DMS114 treated with DMSO at 0.1 percent for 48 hours (cell line): ENCODE measurements around the gene FLNB.
"Not testable (repeated sequence)": the region's sequence is repeated elsewhere in the genome, so short reads cannot be mapped to it uniquely, and the experiment has no call there.

Source experiments
- DNase-seq: peaks from one replicate; lab custom pipeline; 2025; ENCODE audit not compliant: unreplicated experiment; lab: John Stamatoyannopoulos, UW

Gene FLNB

DNA sequence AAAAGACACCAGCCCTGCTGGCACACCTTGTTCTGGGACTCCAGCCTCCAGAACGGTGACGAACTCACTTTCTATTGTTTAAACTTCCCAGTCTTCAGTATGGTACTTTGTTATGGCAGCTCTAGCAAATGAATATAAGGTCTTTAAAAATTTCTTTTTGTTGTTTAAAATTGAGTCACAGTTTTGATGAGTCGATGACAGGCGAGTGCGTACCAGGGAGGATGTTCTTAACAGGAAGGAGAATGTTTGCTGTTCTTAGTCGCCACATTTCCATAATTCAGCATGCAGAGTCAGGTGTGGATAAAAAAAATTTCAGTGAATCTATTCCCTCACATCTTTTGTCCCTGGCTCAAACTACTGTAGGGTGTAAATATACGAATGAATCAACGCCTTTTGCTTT, 190.1 kb downstream of the FLNB start:
- no peak for DNase-seq

DNA sequence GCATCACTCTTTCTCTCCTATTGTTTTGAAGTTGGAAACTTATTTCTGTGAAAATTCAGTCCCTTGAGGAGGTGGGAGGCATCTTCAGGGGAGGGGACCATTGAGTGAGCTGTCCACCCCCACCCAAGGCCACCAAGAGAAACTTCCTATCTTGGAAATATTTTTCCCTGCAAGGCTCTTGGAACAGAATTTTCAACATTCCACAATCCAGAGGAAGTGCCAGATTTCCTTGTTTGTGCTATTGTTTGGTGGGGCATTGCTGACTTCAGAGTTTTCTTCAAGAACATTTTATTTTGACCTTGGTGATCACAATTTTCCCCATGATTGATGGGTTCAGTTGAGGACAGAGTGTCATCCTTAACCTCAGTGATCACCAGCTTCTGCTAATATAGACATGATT, 190.6 kb downstream of the FLNB start:
- DNase-seq, result no peak

DNA sequence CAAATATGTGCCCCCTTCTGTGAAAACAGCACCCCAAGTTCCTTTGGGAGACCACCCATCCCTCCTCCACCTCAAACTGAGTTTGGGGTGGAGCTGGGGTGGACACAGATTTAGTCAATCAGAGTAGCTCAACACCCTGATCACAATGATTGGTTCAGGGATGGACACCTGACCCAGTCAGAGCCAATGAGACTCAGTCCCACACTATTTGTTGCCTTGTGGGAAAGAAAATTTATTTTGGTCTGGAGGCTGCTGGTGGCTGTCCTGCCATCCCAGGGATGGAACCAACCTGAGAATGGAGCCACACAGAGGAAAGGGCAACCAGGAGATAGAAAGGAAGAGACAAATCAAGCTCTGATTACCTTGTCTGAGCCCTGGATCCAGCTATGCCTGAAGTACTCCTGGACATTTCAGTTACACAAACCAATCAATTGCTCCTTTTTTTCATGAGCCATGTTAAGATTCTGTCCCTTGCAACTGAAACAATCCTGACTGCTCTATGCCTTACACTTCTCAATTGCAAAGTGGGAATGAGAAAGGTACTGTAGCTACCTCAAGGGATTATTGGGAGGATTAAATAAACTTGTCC, 192.0 kb downstream of the FLNB start:
- no peak for DNase-seq

DNA sequence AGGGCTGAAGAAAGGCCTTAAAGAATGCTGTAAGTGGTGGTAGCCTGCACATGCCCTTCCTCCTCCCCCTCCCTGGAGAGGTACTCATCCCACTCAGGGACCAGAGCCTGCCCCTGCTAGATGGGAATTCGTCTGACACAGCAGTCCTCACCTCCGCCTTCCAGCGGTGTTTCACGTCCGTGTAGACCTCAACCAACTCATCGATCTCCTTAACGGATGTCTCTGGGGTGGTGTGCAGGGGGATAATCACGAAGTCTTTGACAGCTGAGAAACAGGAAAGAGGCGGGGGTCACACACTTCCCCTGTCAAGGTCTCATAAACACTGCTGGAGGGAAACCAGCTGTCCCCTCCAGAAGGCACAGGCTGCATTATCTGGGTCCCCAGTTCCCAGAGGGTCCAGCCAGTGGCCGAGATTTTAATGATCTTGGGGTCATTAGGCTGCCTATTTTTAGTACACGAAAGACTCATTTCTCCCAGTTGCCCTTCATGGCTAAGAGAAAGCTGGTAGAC, 192.7 kb downstream of the FLNB start:
- no peak for DNase-seq

DNA sequence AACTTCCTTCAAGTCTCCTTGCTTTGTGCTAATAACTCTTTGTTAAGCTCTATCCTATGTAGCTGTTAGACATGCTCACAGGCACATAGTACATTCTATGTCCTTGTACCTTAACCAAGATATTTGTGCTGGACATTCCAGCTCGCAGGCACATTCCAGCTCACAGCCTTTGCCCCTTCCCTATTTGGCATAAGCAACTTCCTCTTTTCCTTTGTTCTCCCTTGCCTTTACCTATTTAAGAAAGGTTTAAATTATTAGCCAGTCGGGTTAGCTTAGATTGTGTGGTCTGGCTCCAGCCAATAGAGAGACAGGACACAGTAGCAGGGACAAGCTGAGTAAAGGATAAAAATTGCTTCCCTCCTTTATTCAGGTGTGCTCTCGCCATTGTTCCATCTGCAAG, 193.2 kb downstream of the FLNB start:
- DNase-seq, result not testable (repeated sequence)

DNA sequence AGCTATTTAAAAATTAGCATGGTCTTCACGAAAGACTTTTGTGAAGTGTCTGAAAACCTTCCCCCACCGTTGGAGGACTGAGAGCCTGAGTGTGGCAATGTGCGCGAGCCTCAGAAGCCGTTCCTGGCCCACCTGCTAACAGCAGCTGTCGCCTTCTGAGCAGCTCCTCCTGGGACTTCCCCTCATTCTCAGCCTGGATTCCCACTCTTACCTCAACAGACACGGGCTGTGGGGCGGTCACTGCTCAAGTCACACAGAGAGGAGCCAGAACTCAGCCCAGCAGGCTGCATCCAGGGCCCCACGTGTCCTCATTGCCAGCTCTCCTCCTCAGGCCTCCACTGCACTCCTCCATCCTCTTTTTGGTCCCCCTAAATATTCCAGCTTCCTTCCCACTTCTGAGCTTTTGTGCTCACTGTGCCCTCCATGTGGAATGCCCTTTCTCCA, 194.7 kb downstream of the FLNB start:
- DNase-seq, result no peak

DNA sequence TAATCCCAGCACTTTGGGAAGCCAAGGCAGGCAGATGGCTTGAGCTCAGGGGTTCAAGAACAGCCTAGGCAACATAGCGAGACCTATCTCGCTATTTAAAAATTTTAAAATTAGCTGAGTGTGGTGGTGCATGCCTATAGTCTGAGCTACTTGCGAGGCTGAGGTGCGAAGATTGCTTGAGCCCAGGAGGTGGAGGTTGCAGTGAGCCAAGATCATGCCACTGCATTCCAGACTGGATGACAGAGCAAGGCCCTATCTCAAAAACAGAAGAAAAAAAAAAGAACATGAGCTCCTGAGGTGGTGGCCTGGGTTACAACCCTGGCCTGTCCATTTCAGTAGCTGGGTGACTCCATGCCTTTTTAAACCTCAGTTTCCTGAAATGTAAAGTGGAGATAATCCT, 195.3 kb downstream of the FLNB start:
- DNase-seq, result no peak

DNA sequence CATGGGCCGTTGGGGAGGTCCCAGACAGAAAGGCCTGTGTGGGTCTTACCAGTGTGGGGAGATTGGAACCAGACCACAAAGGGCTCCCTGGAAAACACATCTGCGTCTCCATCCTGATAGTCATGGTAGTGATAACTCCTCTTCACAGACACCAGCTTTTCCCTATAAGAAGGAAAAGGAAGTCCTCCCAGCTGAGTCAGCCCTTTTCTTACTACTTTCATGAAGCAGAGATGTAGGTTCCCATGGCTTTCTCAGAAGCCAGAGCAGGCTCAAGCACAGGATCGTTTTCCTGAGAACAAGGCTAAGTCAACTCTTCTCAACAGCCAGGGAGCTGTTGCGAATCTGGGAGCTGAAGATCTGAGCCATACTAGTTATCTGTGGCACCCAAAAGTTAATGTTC, 196.5 kb downstream of the FLNB start:
- no peak for DNase-seq

DNA sequence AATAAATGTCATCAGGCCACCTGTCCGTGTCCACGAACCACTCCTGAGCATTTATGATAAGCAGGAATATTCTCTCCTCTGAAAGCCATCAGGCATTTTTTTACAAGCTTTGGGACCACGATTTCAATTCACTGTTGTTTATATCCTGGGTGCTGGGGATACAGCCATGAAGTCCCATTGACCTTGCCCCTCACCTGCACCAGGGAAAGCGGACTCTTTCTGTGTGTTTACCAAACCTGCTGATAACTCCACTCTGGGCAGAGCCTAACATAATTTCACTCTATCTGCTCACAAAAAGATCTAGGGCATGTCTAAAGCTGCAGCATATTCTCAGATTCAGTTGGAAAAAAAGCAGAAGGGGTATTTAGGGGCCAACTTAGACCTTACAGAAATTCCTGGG, 197.8 kb downstream of the FLNB start:
- no peak for DNase-seq

DNA sequence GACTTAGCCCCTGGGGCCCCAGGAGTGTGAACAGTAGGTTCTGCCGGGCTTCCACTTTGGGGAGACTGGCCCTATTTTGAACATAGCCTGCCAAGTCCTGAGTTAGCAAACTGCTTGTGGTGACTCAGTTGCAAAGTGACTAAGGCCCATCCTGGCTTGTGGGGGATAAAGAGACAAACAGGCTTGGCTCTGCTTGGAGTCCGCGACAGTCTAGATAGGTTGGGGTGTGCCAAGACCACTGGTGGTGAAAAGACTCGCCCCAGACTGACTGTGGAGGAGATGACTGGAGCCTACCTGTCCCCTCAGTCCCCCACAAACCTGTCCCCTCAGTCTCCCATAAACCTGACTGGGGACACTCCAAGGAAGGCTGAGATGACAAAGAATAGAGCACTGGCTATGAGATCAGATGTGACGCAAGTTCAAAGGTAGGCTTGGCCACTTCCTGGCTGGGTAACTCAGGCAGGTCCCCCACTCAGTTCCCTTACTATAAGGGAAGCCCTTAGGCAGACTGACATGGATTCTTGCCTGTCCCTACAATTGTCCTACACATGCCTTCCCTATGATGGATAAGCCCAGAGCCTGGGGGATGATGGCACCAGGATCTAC, 198.3 kb downstream of the FLNB start:
- DNase-seq, result no peak

DNA sequence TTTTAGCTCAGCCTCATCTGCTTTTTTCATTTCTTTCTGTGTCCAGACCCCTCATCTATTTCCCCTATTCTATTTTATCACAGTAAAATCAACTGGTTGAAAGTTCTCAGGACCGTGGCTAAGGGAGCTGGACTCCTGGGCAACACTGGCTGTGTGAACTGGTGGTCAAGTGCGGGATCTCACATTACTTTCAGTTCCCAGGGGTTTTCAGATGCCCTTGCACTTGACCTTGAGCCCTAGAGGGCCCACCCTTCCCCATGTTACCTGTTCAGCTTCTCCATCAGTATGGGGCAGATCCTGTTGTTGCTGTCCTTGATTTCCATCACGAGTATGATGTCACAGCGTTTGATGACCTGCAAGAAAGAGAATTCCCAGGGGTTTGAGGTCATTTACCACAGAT, 199.7 kb downstream of the FLNB start:
- DNase-seq, result no peak

DNA sequence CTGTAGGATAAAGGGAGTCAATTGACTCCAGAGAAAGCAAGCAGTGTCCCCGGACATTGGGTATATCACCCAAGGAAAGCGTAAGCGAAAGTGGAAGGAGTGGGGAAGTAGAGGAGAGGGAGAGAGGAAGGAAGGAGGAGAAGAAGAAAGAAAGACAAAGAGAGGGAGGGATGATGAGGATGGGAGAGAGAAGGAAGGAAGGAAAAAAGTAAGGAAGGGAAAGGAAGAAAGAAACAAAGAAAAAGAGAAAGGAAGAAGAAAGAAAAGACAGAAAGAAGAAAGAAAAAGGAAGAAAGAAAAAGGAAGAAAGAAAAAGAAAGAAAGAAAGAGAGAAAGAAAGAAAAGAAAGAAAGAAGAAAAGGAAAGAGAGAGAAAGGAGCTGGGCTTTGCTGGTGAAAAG, 201.7 kb downstream of the FLNB start:
- DNase-seq, result no peak

DNA sequence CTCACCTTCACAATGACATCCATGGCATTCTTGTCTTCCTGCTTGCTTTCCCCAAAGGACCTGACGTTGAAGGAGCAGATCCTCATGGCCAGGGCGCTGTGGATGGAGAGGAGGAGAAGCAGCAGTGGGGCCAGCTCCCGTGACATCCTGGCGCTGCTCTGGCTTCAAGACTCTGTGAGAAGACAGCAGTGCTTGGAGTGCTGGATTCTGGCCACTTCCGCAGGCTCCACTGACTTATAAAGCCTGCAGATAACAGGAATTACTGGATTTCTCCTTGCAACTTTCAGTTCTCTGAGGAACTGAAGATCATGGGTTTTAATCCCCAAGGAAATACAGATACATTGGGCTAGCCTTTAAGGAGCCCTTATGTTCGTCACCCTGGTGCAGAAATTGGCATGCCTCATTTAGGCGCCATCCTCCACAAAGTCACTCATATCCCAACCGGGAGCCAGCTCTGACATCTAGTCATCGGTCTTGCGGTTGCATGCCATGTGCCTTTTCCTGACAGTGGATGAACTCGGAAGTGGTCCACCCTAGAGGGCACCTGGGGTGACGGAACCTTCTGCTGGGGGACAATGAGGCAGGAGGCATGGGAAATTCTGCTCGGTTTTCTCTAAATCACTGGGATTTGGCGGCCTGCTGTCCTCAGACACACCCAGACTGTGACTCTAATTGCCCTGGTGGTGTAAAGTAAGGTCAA, 202.7 kb downstream of the FLNB start, which contains the start of gene DNASE1L3:
Gene DNASE1L3, minus strand, starts transcription at position 212 of the 700 bp plus-strand sequence. Its CDS starts 66 bp downstream, at position 146.
- no peak for DNase-seq

DNA sequence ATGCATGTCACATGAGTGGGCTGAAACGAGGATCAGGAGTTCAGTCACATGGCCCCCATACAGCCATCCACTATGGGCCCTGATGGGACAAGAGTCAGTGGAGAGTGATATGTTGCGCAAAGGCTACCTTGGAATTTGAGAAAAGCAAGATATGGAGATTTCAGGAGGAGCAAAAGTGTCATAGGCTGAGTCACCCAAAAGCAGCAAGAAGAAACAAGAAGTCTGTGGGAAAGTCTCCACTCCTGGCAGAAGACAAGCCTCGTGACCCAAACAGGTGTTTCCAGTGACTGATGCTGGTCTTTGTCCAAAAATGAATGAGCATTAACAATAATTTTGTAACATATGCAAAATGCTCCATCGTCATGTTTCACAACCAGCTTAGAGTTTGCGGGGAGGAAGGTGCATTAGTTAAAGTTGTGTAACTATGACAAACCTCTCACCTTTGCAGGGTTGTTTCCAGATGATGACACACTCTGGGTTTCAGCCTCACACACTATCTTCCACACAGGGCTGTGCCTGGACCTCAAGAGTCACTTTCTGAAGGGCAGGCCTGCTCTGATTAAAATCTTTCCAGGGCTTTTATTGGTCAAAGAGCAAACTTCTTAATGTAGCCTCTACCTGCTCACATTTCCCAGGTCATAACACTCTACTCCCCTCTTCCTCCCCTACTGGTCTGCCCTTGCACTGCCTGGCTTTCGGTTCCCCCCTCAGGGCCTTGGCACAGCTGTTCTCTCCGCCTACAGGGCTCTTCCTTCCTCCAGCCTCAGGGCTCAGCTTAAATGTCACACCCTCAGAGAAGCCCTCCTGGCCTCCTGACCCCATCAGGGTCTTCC, 206.5 kb downstream of the FLNB start:
- no peak for DNase-seq

DNA sequence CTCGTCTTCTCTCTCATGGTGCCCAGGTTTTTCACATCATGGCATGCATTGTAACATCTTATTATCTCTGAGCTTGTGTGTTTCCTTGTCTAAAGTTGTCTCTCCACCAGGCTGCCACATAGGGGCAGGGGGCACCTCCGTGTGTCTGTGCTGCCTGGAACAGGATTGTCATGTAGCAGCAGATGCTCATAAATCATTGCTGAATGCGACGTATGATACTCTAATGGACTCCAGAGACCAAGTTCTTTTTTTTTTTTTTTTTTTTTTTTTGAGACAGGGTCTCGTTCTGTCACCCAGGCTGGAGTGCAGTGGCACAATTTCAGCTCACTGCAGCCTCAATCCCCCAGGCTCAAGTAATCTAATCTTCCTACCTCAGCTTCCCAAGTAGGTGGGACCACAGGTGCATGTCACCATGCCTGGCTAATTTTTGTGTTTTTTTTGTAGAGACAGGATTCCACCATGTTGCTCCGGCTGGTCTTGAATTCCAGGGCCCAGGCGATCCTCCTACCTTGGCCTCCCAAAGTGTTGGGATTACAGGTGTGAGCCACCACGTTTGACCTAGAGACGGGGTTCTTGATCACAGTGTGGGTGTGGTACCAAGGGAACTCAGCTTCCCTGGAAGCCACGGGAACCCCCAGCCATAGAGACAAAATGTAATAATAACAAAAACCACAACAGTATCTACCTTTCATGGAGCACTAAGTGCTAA, 207.2 kb downstream of the FLNB start:
- DNase-seq, result no peak

DNA sequence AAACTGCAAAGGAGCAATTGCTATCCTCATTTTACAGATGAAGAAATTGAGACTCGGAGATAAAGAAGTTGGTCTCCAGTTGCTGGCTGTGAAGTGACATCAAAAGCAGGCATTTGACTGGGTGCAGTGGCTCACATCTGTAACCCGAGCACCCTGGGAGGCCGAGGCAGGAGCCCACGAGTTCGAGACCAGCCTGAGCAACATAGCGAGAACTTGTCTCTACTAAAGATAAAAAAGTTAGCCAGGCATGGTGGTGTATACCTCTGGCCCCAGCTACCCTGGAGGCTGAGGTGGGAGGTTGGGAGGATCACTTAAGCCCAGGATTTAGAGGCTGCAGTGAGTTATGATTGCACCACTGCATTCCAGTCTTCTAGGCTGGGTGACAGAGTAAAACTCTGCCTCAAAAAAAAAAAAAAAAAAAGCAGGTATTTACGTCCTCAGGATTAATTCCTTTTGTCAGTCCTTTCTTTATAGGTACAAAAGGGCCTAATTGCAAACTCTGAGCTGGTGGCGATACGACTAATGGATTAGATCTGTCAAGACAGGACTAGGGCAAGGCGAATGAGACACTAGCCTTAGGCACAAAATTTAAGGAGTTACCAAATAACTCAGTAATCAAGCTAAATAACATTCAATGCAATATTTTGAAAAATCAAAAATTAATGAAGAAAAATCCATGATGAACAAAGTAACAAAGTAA, 208.4 kb downstream of the FLNB start:
- DNase-seq, result no peak

DNA sequence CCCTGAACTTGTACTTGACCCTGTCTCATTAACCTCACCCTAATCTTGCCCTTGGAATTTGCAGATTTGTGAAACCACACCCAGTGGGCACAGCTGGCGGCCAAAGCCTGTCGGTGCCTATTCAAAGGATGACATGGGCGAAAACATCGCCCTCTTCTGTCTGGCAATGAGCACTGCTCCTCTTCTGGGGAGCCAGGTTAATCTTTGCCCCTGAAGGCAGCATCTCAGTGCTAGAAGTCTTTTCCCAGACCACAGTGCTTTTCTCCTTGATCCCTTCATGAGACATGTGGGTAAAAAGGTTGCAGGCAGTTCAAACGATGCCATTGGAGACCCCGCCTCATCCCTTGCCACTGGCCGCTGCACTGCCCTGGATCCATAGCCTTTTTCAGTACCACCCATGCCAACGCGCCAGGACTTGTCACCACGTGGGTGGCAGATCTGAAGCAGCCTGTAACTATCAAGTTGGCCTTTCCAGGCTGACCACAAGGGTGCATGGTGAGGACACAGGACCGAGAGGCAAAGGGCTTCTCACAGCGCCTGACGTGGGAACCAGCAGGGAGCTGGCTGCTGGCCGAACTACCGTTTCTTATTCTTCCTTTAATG, 209.1 kb downstream of the FLNB start:
- DNase-seq, result peak; percentile 33

DNA sequence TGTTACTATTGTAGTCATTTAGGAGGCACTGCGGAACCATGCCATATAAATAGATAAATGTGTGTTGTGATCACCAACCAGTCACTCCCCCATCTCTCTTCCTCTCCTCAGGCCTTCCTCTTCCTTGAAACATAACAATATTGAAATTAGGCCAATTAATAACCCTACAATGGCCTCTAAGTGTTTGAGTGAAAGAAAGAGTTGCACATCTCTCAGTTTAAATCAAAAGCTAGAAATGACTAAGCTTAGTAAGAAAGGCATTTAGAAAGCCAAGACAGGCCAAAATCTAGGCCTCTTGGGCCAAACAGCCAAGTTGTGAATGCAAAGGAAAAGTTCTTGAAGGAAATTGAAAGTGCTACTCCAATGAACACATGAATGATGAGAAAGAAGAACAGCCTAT, 210.7 kb downstream of the FLNB start:
- no peak for DNase-seq
